Stomach (tissue), 9 donors: ENCODE data around the gene KCNN2. TPM values are rescaled to one million over a fixed set of nuclear protein-coding genes. Genes with fewer than 3 reads are reported as not detected.

Experiments
- DNase-seq, 2 donors: peaks; one replicate each; pipeline versions ENCODE4 v3.0.0 to v3.0.0-alpha.2; 2013 to 2019
- H3K27ac ChIP-seq, 5 donors: fragments of 200-600 bp in 4 of 5; sonication (generic) in 4 of 5; one replicate each; pipeline ENCODE4 v1.5.1; 2013 to 2019; ENCODE audit warnings: mild to moderate bottlenecking in 1 of 5, moderate library complexity in 1 of 5
- H3K27me3 ChIP-seq, 3 donors: fragments of 200-600 bp; sonication (generic); one replicate each; pipeline ENCODE4 v1.5.1; 2017 to 2019; ENCODE audit warnings: mixed run types in 1 of 3
- H3K36me3 ChIP-seq, 4 donors: fragments of 200-600 bp; sonication (generic); 1 replicate in 3 of 4; 2 replicates in 1 of 4; pipeline ENCODE4 v1.5.1; 2016 to 2019
- H3K4me1 ChIP-seq, 4 donors: fragments of 200-600 bp; sonication (generic); one replicate each; pipeline ENCODE4 v1.5.1; 2016 to 2019
- H3K4me3 ChIP-seq, 4 donors: fragments of 200-600 bp; sonication (generic) in 3 of 4; one replicate each; pipeline ENCODE4 v1.5.1; 2016 to 2019; ENCODE audit warnings: mild to moderate bottlenecking in 1 of 4
- H3K9me3 ChIP-seq, 4 donors: fragments of 200-600 bp; sonication (generic); one replicate each; pipeline ENCODE4 v1.5.1; 2016 to 2019
- EP300 ChIP-seq: sonication (generic); formaldehyde crosslinking; IDR thresholded peaks from one replicate; pipeline ENCODE4 v1.6.1; 2017; ENCODE audit warnings: antibody characterized with exemption
- POLR2A ChIP-seq, 4 donors: fragments of 450-650 bp; IDR thresholded peaks; one replicate each; pipeline ENCODE4 v1.6.1; 2016; ENCODE audit warnings: antibody characterized with exemption in 4 of 4, control low read depth in 2 of 4, mild to moderate bottlenecking in 1 of 4, moderate library complexity in 1 of 4
- POLR2AphosphoS5 ChIP-seq, 3 donors: sonication (generic); formaldehyde crosslinking; IDR thresholded peaks; one replicate each; pipeline ENCODE4 v1.6.1; 2016; ENCODE audit warnings: antibody characterized with exemption in 3 of 3
- WGBS, 5 donors: extraction: QIAGEN DNeasy Blood & Tissue Kit in 3 of 5; methylation state at CpG; one replicate each; pipeline versions ENCODE4 v1.1.5 to v1.1.7; 2013 to 2018; 5-methylcytosine and 5-hydroxymethylcytosine counted together
- intact Hi-C: fragments of 100-400 bp; cut with DNase I; formaldehyde crosslinking; loops from one replicate; pipeline ENCODE4 v1.15.1; 2023; ENCODE audit warnings: low total_unique reads
- polyA plus RNA-seq, 3 donors: library from polyadenylated mRNA; stranded (reverse); fragments of 200-250 nt; gene quantifications; one replicate each; pipeline ENCODE4 v1.2.3, GENCODE V29; 2013
- total RNA-seq, 5 donors: library from RNA; depleted of rRNA; stranded (reverse); fragments of >200 nt; gene quantifications; one replicate each; pipeline versions ENCODE4 v1.1.0 to v1.2.3, GENCODE V29; 2014 to 2016
- TF ChIP-seq, protein P1 (sequence below), 7 experiments: fragments of 450-650 bp in 4 of 7; fragments of 200-600 bp in 3 of 7; sonication (generic) in 3 of 7; IDR thresholded peaks; one replicate each; pipeline ENCODE4 v1.5.1; 2016 to 2019; ENCODE audit warnings: antibody characterized with exemption in 7 of 7, control low read depth in 2 of 7, mild to moderate bottlenecking in 1 of 7
- donor health status: healthy with polysubstance abuse.
- donor health status: Bipolar disorder and iron deficiency.
- donor health status: healthy.

Gene KCNN2
- total and polyA plus RNA-seq, 8 donors = 0.28 to 9.4 (median 0.90) TPM; not detected in 2

GRCh38 chr5:114325541-114325940 lies 36.3 kb upstream of the KCNN2 start:
- TF ChIP-seq EP300 = no peak
- TF ChIP-seq, protein P1, sequence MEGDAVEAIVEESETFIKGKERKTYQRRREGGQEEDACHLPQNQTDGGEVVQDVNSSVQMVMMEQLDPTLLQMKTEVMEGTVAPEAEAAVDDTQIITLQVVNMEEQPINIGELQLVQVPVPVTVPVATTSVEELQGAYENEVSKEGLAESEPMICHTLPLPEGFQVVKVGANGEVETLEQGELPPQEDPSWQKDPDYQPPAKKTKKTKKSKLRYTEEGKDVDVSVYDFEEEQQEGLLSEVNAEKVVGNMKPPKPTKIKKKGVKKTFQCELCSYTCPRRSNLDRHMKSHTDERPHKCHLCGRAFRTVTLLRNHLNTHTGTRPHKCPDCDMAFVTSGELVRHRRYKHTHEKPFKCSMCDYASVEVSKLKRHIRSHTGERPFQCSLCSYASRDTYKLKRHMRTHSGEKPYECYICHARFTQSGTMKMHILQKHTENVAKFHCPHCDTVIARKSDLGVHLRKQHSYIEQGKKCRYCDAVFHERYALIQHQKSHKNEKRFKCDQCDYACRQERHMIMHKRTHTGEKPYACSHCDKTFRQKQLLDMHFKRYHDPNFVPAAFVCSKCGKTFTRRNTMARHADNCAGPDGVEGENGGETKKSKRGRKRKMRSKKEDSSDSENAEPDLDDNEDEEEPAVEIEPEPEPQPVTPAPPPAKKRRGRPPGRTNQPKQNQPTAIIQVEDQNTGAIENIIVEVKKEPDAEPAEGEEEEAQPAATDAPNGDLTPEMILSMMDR (IDR thresholded peaks at IDR 0.05) = no peak
- peak in 1 of 2 donors; percentile 68 for DNase-seq
- intact Hi-C loops = no loop called here
- Histone ChIP-seq H3K27ac (no peak overlapping the region), H3K4me1 (no peaks in the 10 kb centered on the region), H3K36me3 (no peaks in the 10 kb centered on the region), H3K27me3 (no peaks in the 10 kb centered on the region), H3K9me3 (no peaks in the 10 kb centered on the region), H3K4me3 (no peak overlapping the region)
- 6 to 49% (median 21%) methylated on average over 3 of the region's 3 CpGs for WGBS, 5 donors

DNA sequence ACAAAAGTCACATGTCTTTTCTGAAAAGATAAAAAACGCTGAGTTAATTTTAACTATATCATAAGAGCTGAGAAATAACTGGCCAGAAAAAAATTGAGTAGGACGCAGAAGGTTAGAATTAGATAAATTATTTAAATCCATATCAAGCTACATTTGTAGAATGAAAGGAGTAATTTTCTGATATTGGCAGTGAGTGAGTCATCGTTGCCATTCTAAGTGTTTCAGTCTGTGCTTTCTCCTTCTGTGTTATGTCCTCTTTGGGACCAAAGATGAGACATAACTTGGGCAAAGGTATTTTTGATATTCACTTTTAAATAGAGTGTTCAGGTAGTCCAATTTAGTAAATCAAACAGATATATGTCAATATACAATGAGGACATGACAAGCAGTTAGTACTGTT lies 34.4 kb upstream of the KCNN2 start:
- peaks cover 0 to under 1% (median 0%) of the 10 kb centered on the region in 4 donors for H3K4me1 ChIP-seq
- TF ChIP-seq EP300 = no peak
- TF ChIP-seq POLR2A (IDR thresholded peaks at IDR 0.05) = no peak
- no peak for TF ChIP-seq POLR2AphosphoS5 (IDR thresholded peaks at IDR 0.05)
- TF ChIP-seq, protein P1 (IDR thresholded peaks at IDR 0.05) = no peak
- no peak overlapping the region for H3K27ac ChIP-seq
- H3K36me3 ChIP-seq = no peaks in the 10 kb centered on the region
- DNase-seq = no peak
- 52 to 69% (median 62%) methylated on average over 3 of the region's 3 CpGs for WGBS, 5 donors
- intact Hi-C loops = no loop called here
- no peaks in the 10 kb centered on the region for H3K27me3 ChIP-seq
- H3K9me3 ChIP-seq = no peaks in the 10 kb centered on the region
- H3K4me3 ChIP-seq = no peak overlapping the region

DNA sequence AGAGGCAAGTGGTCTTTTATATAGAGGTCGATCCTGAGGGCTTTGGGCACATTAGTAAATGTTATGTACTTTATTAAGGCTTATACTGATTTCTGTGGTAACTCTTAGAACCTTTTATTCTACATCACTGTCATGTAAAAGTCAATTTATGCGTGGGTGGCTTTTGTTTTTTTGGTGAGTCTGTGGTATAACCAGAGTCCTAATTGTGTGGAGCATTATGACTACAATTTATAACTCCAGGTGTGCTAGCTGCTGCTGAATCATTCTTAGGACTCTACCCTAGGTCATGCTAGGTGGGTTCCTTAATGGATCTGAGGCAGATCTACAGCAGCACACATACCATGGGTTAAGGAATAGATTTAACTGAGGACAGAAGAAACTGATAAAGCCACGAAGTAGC lies 33.9 kb upstream of the KCNN2 start:
- Histone ChIP-seq H3K36me3 (no peaks in the 10 kb centered on the region), H3K27me3 (no peaks in the 10 kb centered on the region), H3K4me3 (no peak overlapping the region), H3K9me3 (no peaks in the 10 kb centered on the region), H3K27ac (no peak overlapping the region), H3K4me1 (peaks cover 0 to 6% (median 0%) of the 10 kb centered on the region in 4 donors)
- DNase-seq = no peak
- 56 to 67% (median 59%) methylated on average over 3 of the region's 3 CpGs for WGBS, 5 donors
- intact Hi-C loops = no loop called here
- TF ChIP-seq, protein P1 (IDR thresholded peaks at IDR 0.05) = no peak

DNA sequence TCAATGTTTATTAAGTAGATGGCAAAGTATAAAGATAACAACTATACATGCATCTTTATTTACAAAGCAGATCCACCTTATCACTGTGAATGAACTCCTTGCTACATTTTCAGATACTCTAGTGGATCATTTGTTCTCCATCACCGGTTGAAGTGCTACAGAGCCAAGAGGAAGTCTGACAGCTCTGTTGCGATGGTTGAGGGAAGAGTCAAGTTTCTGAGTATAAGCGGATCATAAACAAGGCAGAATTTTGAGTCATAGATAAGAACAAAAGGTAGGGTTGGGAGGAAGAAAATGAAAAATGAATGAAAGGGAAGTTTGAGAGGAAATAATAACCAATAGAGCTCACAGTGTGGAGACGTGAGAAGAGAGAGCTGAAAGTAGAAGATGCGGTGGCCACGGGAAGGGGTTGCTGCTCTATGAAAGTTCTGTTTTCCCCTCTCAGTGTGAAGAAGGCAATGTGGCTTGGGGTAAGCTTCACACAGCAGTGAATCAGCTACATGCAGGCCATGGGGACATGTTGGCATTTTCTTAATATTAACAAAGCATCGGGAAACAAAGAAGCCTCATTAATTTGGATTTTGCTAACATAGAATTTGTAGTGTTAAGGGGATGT lies 30.8 kb upstream of the KCNN2 start:
- no peak for DNase-seq
- H3K27ac ChIP-seq = no peak overlapping the region
- H3K36me3 ChIP-seq = no peaks in the 10 kb centered on the region
- no peak overlapping the region for H3K4me3 ChIP-seq
- no peaks in the 10 kb centered on the region for H3K9me3 ChIP-seq
- TF ChIP-seq POLR2AphosphoS5 (IDR thresholded peaks at IDR 0.05) (no peak), POLR2A (IDR thresholded peaks at IDR 0.05) (no peak), EP300 (no peak)
- TF ChIP-seq, protein P1 (IDR thresholded peaks at IDR 0.05) = no peak
- no peaks in the 10 kb centered on the region for H3K27me3 ChIP-seq
- 86 to 92% (median 90%) methylated on average over 7 of the region's 7 CpGs for WGBS, 5 donors
- intact Hi-C loops = no loop called here
- peaks cover 0 to 8% (median 0%) of the 10 kb centered on the region in 4 donors for H3K4me1 ChIP-seq
